ENCODE measurements around the gene TMEM214. TPM values are rescaled to one million over a fixed set of nuclear protein-coding genes. Genes with fewer than 3 reads are reported as not detected.

TMEM214 gene
- total RNA-seq, 1 experiment from 2014 or later: 55.3 TPM

DNA sequence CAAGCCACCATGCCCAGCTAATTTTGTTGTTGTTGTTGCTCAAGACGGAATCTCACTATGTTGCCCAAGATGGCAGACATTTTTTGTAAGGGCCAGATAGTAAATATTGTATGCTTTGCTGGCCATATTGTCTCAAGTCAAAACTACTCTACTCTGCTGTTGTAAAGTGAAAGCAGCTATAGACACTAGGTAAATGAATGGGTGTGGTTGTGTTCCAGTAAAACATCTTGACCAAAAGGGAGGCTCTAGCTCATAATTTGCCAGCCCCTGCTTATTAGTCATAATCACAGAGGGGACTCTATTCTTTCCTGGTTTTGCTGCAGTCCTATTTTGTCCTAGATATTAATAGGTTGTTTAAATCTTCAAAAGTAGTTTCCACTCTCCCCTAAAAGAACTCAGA lies 37.8 kb upstream of the TMEM214 start:
- H3K9me3 ChIP-seq (ENCODE audit: control insufficient read depth, low read depth, low read length): no peaks in the 10 kb centered on the region
- no peak overlapping the region for H2BK120ac ChIP-seq (ENCODE audit: low read depth, low read length, poor library complexity, severe bottlenecking)
- H4K20me1 ChIP-seq (ENCODE audit: control insufficient read depth, insufficient read depth, insufficient read length): no peaks in the 10 kb centered on the region

More for the DNA sequence above, 37.8 kb upstream of the TMEM214 start:
- Histone ChIP-seq H3K79me2 (ENCODE audit: insufficient read depth, low read length) (no peaks in the 10 kb centered on the region), H3K27me3 (ENCODE audit: insufficient read depth, low read length) (no peaks in the 10 kb centered on the region), H4K91ac (ENCODE audit: insufficient read length, low read depth, low read length) (no peak overlapping the region), H3T11ph (ENCODE audit: low read length) (no peak overlapping the region), H3K23ac (ENCODE audit: insufficient read length, low read depth, low read length) (no peak overlapping the region), H3K79me1 (ENCODE audit: insufficient read depth, low read depth, low read length, poor library complexity, severe bottlenecking) (no peaks in the 10 kb centered on the region), H2AK5ac (ENCODE audit: insufficient read length, low read length) (no peak overlapping the region), H3K23me2 (ENCODE audit: insufficient read length, low read depth, low read length, poor library complexity, severe bottlenecking) (no peaks in the 10 kb centered on the region), H3K18ac (ENCODE audit: insufficient read length, low read depth, low read length) (no peak overlapping the region), H3K4me1 (ENCODE audit: insufficient read depth, low read length) (no peaks in the 10 kb centered on the region), H4K8ac (replicated peaks; ENCODE audit: insufficient read length, low read depth, low read length) (no peak overlapping the region), H3K4me2 (ENCODE audit: insufficient read depth, insufficient read length, low read length) (no peak overlapping the region), H2BK5ac (ENCODE audit: insufficient read length, low read length) (no peak overlapping the region), H2BK15ac (ENCODE audit: low read depth, low read length) (no peak overlapping the region), H2AFZ (ENCODE audit: low read length) (no peak overlapping the region), H3K14ac (ENCODE audit: insufficient read depth, low read length) (no peak overlapping the region), H3K27ac (ENCODE audit: insufficient read length, low read depth, low read length) (no peak overlapping the region), H2BK12ac (ENCODE audit: insufficient read length, low read depth, low read length) (no peak overlapping the region), H3K9ac (ENCODE audit: extremely low read depth, insufficient read length, low read length) (no peak overlapping the region), H3K4ac (ENCODE audit: low read depth, low read length) (no peak overlapping the region), H3K56ac (ENCODE audit: insufficient read length, low read depth, low read length) (no peak overlapping the region), H4K5ac (ENCODE audit: insufficient read length, low read depth, low read length) (no peak overlapping the region), H2BK20ac (ENCODE audit: low read depth, low read length, poor library complexity, severe bottlenecking) (no peak overlapping the region)
- Mint-ChIP-seq H3K36me3 (ENCODE audit: insufficient read depth in 1 of 3, low read depth in 3 of 3) (no peaks in the 10 kb centered on the region), H3K9me3 (no peaks in the 10 kb centered on the region), H3K4me1 (peaks cover 0 to 4% of the 10 kb centered on the region in 2 experiments; a peak in 1 of 4 replicates), H3K27me3 (ENCODE audit: low read depth) (peaks cover 6% of the 10 kb centered on the region), H3K27ac (no peak overlapping the region), H3K4me3 (no peak overlapping the region)
- no CpG with 5 or more reads among the region's 1 CpG for WGBS (ENCODE audit: extremely low coverage, insufficient read length, low lambda C conversion rate)
- no peak for DNase-seq
- TF ChIP-seq, protein P1, sequence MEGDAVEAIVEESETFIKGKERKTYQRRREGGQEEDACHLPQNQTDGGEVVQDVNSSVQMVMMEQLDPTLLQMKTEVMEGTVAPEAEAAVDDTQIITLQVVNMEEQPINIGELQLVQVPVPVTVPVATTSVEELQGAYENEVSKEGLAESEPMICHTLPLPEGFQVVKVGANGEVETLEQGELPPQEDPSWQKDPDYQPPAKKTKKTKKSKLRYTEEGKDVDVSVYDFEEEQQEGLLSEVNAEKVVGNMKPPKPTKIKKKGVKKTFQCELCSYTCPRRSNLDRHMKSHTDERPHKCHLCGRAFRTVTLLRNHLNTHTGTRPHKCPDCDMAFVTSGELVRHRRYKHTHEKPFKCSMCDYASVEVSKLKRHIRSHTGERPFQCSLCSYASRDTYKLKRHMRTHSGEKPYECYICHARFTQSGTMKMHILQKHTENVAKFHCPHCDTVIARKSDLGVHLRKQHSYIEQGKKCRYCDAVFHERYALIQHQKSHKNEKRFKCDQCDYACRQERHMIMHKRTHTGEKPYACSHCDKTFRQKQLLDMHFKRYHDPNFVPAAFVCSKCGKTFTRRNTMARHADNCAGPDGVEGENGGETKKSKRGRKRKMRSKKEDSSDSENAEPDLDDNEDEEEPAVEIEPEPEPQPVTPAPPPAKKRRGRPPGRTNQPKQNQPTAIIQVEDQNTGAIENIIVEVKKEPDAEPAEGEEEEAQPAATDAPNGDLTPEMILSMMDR (conservative IDR thresholded peaks at IDR 0.05): no peak
